T47D (cell line): Measurements from ENCODE around the gene TRMT1.
A peak's percentile ranks its signal among the peaks of the same experiment; 100 is the strongest.

Source experiments
- DNase-seq, 2 experiments: peaks; one replicate each; pipeline versions ENCODE4 v3.0.0 to v3.0.0-alpha.2; 2011 to 2012; ENCODE audit warnings: low read depth in 1 of 2, low spot score in 1 of 2
- JUND ChIP-seq: IDR thresholded peaks from 2 replicates; pipeline ENCODE4 v1.6.1; 2012; ENCODE audit warnings: low read depth
- in situ Hi-C: cut with HindIII; loops from 2 replicates; pipeline ENCODE4 v1.10.0; 2016; ENCODE audit warnings: low sequenced_read_pairs, low pct_unique_long_range_greater_than_20kb

The TRMT1 gene

DNA sequence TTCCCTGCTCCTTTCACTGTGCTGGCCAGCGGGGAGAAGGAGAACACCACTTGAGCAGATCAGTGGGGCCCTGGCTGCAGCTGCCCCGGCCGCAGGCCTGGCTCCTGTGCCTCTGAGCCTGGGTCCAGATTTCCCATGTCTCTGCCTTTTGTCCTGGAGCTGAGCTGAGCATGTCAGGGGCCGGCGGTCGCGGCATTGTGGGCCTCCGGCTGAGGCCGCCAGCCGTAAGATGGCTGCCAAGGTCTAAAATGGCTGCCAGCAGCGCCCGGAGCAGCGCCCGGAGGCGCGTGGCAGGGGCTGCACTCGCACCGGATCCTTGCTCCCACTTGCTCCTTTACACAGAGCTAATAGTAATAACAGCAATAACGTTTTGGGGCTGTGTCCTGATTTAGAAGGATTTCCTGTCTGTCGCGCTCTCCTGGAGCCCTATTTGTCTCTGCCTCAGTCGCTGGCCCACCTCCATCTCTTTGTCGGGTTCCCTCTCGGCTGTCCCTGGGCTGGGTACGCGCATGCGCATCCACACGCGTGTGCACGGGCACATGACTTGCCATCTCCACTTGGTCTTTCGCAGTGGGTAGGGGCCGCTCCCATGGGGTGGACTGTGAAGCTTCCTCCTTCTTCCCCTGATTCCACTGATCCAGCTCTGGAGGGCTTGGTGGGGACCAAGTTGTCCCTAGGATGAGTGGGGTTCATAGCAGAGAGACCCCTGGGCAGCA, 46.0 kb downstream of the TRMT1 start:
- TF ChIP-seq JUND = no peak
- no peak for DNase-seq
- in situ Hi-C loops = no loop called here

DNA sequence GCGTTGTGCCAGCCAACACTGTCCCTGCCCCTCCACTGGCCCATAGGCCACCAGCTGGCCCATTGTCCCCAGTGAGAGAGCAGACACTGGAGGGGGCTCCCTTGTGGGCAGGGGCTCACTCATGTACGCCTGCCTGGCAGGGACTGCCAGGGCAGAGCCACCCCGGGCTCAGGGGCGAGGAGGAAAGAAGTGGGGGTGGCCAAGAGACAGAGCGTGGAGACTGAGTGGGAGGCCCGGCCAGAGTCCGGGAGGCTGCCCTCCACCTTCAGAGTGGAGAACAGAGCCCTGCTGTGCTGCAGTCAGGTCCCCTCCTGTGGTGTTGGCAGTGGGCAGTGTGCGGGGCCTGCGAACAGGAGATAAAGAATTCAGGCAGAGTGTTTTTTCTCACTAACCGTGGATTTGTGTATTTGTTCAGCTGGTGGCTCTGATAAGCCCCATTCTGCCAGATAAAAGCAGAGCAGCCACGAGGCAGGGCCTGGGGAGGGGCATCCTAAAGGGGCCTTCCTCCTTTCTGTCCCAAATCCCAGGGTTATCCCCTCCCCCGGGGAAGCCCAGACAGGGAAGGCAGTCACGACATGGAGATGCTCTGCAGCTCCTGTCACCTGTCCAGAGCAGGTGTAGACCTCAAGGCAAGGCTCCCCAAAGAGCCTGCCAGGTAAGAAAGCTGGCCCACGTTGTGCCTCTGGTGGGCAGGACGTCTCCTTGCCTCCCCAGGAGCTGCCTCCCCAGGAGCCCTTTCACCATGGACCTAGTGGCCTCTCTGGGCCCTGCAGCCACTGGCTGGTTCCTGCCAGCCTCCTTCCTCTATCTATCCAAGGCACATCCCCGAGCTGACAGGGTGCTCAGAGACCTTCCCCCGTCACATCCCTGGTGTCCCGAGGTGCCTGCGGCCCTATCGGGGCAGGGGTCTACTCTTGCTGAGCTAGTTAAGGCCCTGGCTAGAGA, 46.9 kb downstream of the TRMT1 start:
- TF ChIP-seq JUND = no peak

DNA sequence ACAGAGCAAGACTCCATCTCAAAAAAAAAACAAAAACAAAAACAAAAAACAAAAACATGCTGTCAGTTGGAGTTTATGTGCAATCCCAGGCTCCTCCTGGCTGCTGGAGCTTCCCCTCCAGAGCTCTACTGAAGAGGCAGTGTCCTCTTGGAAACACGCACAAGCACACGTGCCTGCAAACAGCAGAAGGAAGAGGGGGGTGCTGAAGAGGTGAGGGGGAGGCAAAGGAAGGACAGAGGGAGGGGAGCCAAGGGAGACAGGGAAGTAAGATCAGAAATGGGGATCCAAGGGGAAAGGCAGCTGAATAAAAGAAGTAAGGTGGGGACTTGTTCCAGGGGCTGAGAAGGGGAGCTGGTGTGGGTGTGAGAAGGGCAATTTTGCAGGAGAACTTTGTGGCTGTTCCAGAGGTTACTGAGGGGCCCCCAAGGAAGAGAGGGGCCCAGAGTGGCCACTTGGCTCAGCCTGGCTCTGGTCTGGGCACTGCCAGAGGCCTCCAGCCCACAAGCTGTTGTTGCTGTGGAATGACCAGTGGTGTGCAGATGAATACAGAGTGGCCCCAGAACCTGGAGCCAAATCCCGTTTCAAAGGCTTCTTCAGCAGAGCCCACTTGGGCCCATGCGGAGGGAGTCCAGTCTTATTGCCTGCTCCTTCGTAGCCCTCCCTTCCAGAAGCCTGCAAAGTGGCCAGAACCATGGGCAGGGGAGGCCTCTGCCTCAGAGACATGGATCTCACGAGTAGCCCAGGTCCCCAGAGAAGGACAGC, 48.3 kb downstream of the TRMT1 start:
- in situ Hi-C loops = no loop called here
- no peak for DNase-seq
- no peak for TF ChIP-seq JUND

More for the DNA sequence above, 46.9 kb downstream of the TRMT1 start:
- in situ Hi-C loops = no loop called here
- no peak for DNase-seq

DNA sequence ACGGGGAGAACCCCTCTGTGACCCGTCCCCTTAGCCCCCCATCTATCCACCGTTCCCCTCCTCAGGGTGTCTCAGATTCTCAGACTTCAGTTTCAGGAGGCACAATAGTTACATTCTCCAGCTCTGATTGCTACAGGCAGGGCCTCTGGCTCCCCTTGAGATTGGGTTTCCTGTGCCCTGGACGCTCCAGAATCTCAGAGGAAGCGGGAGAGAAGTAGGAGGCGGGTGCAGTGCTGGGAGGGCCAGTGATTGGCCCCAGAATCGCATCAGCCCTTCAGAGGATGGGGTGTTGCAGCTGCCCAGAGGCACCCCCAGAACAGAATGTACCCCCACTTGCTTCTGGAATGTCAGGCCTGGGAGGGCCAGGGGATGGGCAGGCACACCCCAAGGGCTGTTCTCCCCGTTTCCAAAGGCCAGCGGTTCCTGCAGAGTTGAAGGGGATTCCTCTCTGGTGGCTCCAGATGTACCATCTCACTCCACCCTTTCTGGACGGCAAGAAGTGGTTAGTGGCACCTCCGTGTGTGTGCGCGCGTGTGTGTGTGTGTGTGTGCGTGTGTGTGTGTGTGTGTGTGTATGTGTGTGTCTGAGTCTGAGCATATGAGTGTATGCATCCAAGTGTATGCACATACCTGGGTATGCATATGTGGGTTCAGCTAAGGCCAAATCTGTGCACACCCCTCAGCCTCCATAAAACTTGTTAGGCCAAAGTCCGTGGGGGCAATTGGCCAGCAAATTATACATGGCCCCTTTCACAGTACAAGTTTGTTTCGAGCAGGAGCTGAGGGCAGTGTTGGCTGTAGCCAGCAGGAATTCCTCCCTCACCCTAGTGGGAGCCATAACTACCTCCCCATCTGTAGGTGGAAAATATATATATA, 49.4 kb downstream of the TRMT1 start:
- TF ChIP-seq JUND = no peak
- no peak for DNase-seq
- in situ Hi-C loops = no loop called here

DNA sequence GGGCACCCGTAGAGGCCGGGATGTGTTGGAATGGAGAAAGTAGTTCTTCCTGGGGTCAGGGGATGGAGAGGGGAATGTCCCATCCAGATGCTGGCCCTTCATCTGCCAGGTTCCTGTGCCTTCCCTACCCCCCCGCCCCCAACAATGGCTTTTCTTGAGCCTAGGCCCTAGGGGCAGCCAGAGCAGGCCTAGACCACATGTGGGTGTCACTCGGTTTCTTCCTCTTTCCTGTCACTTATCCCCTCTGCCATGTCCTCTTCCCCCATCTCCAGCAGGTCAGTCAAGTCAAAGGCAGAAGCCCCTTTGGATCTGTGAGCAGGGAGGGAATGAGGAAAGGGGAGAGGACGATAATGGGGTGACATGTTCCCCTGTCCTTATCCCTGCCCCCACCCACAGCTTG, 50.3 kb downstream of the TRMT1 start:
- in situ Hi-C loops = no loop called here
- no peak for DNase-seq
- no peak for TF ChIP-seq JUND

DNA sequence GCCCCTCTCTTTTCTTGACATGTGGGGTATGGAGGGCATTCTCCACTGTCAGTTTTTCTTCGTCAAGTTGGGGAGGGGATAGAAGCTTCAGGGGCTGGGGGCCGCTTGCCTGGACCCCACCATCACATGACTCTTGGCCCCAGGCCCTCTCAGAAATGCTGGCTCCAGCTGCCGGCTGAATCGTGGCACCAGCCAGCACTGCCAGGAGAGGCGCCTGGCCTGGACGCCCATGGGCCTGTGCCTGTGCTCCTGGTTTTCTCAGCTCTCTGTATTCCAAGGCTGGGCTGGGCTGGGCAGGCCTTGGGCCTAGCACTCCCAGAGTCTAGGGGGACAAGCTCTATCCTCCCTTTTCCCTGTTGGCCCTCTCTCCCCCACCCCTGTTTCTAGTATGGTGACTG, 52.4 kb downstream of the TRMT1 start:
- DNase-seq = no peak
- no peak for TF ChIP-seq JUND
- in situ Hi-C loops = no loop called here

DNA sequence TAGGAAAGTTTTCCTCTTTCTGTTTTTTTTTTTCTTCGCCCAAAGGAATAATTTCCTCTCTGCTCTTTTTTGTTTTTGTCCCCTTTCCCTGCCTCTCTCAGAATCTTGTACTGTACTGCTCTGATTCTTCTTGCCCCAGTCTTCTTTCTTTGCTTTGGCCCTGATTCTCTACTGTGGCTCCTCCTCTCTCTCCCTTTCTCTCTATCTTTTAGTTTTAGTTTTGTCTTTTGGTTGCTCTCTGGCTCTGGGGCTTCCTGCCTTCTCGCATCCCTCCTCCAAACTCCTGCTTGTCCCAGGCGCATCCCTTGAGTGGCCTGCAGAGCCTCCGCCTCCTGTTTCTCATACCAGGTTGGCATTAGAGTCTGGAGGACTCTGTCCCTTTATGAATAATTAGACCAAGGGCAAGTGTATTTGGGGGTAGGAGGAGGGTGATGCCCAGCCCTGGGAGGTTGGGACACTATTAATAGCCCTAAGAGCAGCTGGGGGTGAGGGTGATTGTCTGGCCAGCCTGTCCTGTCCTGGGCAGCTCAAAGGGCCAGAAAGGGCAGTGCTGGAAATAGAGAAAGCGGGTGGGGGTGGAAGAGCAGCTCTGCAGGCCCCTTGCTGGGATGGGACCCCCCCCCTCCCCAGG, 53.0 kb downstream of the TRMT1 start:
- in situ Hi-C loops = no loop called here
- TF ChIP-seq JUND = no peak
- no peak for DNase-seq

DNA sequence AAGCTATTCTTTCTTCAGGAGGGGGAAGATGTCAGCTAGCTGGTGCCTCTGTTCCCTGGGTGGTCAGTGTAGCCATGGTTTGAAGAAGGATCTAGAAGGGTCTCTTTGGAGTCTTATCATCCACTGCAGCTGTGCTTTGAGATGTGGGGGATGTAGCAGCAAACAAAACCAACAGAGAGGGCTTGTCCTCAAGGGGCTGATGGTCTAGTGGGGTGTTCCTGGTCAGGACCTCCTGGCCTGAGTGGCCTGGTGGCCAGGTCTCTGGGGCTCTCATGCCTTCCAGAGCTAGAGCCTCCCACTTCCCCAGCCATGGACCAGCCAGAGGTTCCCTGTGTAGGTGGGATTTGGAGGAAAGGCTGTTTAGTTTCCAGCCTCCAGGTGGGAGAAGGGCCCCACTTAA, 54.2 kb downstream of the TRMT1 start:
- in situ Hi-C loops = no loop called here
- no peak for TF ChIP-seq JUND
- no peak for DNase-seq

DNA sequence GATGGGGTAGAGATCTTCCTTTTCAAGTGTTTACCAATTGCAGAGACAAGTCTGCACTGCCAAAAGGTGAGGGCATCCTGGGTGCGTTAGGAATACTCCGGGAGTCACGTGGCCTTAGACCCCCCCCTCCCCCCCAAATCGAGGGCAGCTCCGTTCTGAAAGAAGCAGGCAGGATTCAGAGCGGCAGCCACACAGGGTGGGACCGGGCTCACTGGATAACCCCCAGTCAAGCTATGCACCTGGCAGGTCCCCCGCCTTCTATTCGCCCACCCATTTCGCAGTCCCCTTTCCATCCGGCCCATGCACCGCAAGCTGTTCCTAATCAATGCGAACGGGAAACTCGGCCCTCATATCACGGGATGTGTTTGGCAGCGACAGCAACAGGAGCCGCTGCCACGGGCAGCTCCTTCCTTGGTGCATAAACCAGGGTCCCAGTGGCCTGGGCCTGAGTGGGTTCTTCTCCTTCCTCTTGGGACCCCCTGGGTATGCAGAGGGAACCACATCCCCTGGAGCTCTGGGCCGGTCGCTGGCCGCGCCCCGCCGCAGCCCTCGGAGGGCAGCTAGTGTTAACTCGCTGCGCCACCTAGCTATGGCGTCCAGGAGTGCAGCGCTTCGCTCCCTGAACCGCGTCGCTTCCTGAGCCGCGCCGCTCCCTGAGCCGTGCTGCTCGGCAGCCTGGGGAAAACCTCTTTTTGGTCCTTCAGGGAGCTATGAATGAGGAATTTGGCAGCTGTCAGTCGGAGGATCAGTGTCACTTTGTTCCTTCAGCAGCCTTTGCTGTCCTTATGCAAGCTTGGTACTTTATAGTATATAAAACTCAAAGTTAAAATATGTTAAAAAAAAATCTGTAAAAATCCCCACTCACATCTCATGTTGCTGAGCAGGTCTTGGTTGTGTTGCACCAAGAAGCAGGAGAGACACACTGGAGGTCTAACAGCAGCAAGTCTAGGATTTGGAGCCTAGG, 55.3 kb downstream of the TRMT1 start:
- in situ Hi-C loops = no loop called here
- peak; percentile 61 to 69 for DNase-seq
- no peak for TF ChIP-seq JUND

DNA sequence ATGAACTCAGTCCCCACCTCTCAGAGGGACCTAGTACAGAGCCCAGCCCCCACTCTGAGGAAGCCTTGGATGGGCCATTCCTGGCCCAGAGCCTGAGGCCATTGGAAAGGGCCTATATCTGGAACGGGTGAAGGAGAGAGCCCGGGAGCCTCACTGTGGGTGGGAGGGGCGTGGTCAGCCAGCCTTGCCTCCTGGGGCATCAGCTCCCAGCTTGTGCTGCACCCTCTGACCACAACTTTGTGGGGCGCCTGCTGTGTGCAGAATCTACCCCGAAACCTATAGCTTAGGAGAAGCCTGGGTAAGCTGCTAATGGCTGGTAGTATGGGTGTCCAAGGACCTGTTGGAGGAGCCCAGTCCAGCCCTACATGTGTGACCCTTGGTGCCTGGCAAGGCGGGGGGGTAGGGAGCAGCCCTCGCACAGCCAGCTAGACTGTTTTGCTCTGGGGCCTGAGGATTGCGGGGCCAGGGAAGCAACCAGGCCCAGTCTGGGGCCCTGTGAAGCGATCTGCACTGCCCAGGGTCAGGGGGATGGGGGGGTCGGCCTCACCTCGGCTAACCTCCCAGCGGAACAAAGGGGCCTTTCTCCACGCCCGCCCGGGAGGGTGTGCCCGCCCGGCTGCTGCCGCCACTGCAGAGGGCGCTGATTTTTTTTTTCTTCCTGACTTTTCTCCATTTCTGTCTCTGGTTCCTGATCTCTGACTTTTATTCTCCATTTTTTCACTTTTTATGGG, 56.1 kb downstream of the TRMT1 start:
- in situ Hi-C loops = no loop called here
- TF ChIP-seq JUND = no peak
- no peak for DNase-seq
